Activated T-helper 17 cell treated with anti-CD3 and anti-CD28 coated beads, Interleukin-2, amount 50 U/mL, for 72 hours (primary cell): ENCODE data around the gene KPNA1. TPM values are rescaled to one million over a fixed set of nuclear protein-coding genes. Genes with fewer than 3 reads are reported as not detected.
A peak's percentile ranks its signal among the peaks of the same experiment; 100 is the strongest.

ENCODE experiments used
- ATAC-seq: fragments of 150-1000 bp; cut with Tn5 transposase; replicated peaks from 2 replicates; pipeline ENCODE4 v1.10.0; 2021; ENCODE audit warnings: mild to moderate bottlenecking, moderate library complexity
- H3K27ac Mint-ChIP-seq: one replicate; pipeline ENCODE4 v1.8.0; 2022; ENCODE audit warnings: mixed read lengths
- H3K27me3 Mint-ChIP-seq: one replicate; pipeline ENCODE4 v1.8.0; 2022; ENCODE audit warnings: mixed read lengths
- H3K36me3 Mint-ChIP-seq: one replicate; pipeline ENCODE4 v1.8.0; 2022; ENCODE audit warnings: low read depth, mild to moderate bottlenecking, mixed read lengths
- H3K4me1 Mint-ChIP-seq: one replicate; pipeline ENCODE4 v1.8.0; 2022; ENCODE audit warnings: mixed read lengths
- H3K4me3 Mint-ChIP-seq: one replicate; pipeline ENCODE4 v1.8.0; 2022; ENCODE audit warnings: mild to moderate bottlenecking, mixed read lengths
- H3K9me3 Mint-ChIP-seq: one replicate; pipeline ENCODE4 v1.8.0; 2022; ENCODE audit warnings: mixed read lengths
- total RNA-seq, 2 donors: library from RNA; stranded (reverse); gene quantifications; one replicate each; pipeline ENCODE4 v1.2.3, GENCODE V29; 2022

Gene KPNA1
- total RNA-seq, 2 donors from 2014 or later, result 29.2 to 47.9 TPM

- H3K27ac Mint-ChIP-seq, result peak within 1 kb of the TSS; percentile 99
- peaks cover 34% of the 10 kb centered on the region for H3K4me1 Mint-ChIP-seq
- ATAC-seq, result peak; percentile 88
- peak within 1 kb of the TSS; percentile 95 for H3K4me3 Mint-ChIP-seq
- peaks cover 78% of the 10 kb centered on the region for H3K36me3 Mint-ChIP-seq
- H3K9me3 Mint-ChIP-seq, result no peaks in the 10 kb centered on the region
- no peaks in the 10 kb centered on the region for H3K27me3 Mint-ChIP-seq
Measured at GRCh38 chr3:122383771-122384697, 130.7 kb downstream of the KPNA1 start, which contains the start of gene FAM162A. FAM162A (plus strand) TSS chr3:122384182; CDS start chr3:122384266, 84 bp downstream.

- Mint-ChIP-seq H3K9me3 (no peaks in the 10 kb centered on the region), H3K27ac (peak within 1 kb of the TSS; percentile 99), H3K4me3 (peak within 1 kb of the TSS; percentile 95), H3K4me1 (peaks cover 28% of the 10 kb centered on the region), H3K36me3 (peaks cover 74% of the 10 kb centered on the region), H3K27me3 (no peaks in the 10 kb centered on the region)
- peak; percentile 46 for ATAC-seq
Measured at GRCh38 chr3:122382888-122383666, 131.7 kb downstream of the KPNA1 start, which contains the start of gene MIX23. MIX23 (minus strand) TSS chr3:122383231; CDS start chr3:122383224, 7 bp downstream.

- H3K36me3 Mint-ChIP-seq, result peaks cover 58% of the 10 kb centered on the region
- H3K4me1 Mint-ChIP-seq, result peaks cover 10% of the 10 kb centered on the region
- no peak for ATAC-seq
- H3K27ac Mint-ChIP-seq, result no peak overlapping the region
- H3K9me3 Mint-ChIP-seq, result no peaks in the 10 kb centered on the region
- no peak overlapping the region for H3K4me3 Mint-ChIP-seq
- H3K27me3 Mint-ChIP-seq, result no peaks in the 10 kb centered on the region
Measured at GRCh38 chr3:122377975-122378374, 136.8 kb downstream of the KPNA1 start.

GRCh38 chr3:122374034-122374433 lies 140.7 kb downstream of the KPNA1 start:
- H3K36me3 Mint-ChIP-seq, result peaks cover 74% of the 10 kb centered on the region
- H3K4me1 Mint-ChIP-seq, result peaks cover 4% of the 10 kb centered on the region

More at GRCh38 chr3:122374034-122374433, 140.7 kb downstream of the KPNA1 start:
- Mint-ChIP-seq H3K27ac (peak overlapping the region; percentile 3), H3K27me3 (no peaks in the 10 kb centered on the region), H3K9me3 (no peaks in the 10 kb centered on the region), H3K4me3 (no peak overlapping the region)
- ATAC-seq, result no peak

Other genes with a start within 250 kb of the KPNA1 start
- not detected for gene CSTA, start 189.7 kb downstream of the KPNA1 start, total RNA-seq
- 10 to 100 TPM; 59.7 to 97.8 TPM for gene MIX23, start 131.7 kb downstream of the KPNA1 start, total RNA-seq
- 100 to 1,000 TPM; 113 to 179 TPM for gene FAM162A, start 130.8 kb downstream of the KPNA1 start, total RNA-seq
- gene WDR5B, start 98.9 kb downstream of the KPNA1 start, total RNA-seq, result 1 to 10 TPM; 2.3 to 4.0 TPM
- 10 to 100 TPM; 25.2 to 35.1 TPM for gene PARP9, start 49.4 kb upstream of the KPNA1 start, total RNA-seq
- gene DTX3L, start 49.4 kb upstream of the KPNA1 start, total RNA-seq, result 10 to 100 TPM; 26.0 to 44.0 TPM
- 10 to 100 TPM; 15.0 to 17.6 TPM for gene PARP15, start 62.7 kb upstream of the KPNA1 start, total RNA-seq
- 10 to 100 TPM; 51.5 to 55.9 TPM for gene PARP14, start 165.9 kb upstream of the KPNA1 start, total RNA-seq